B cell (primary cell): ENCODE measurements around the gene SSR3. TPM values are rescaled to one million over a fixed set of nuclear protein-coding genes. Genes with fewer than 3 reads are reported as not detected.

Source experiments
- ATAC-seq: fragments of 200-7000 bp; cut with Tn5 transposase; one replicate; pipeline ENCODE4 v1.10.0; 2021; ENCODE audit warnings: low read depth, mild to moderate bottlenecking, moderate number of reproducible peaks, moderate library complexity
- CTCF ChIA-PET: fragments of 350-600 bp; sonication (Branson Sonifier 250); formaldehyde crosslinking; loops from one replicate; lab custom pipeline; 2021; ENCODE audit warnings: antibody characterized with exemption, inconsistent platforms; lab: Charles Lee
- POLR2A ChIA-PET: fragments of 350-600 bp; sonication (Branson Sonifier 250); formaldehyde crosslinking; loops from one replicate; lab custom pipeline; 2021; ENCODE audit warnings: antibody characterized with exemption; lab: Charles Lee
- DNase-seq: peaks from one replicate; pipeline ENCODE4 v3.0.0; 2013
- H2AFZ ChIP-seq: 2 replicates; pipeline ENCODE4 v1.6.1; 2012; ENCODE audit warnings: mild to moderate bottlenecking, low read depth, low read length; ENCODE audit not compliant: insufficient read depth, poor library complexity, severe bottlenecking
- H3K27ac ChIP-seq, 2 donors: 1 replicate in 1 of 2; 2 replicates in 1 of 2; pipeline ENCODE4 v1.5.1; 2012 to 2013; ENCODE audit warnings: low read length in 2 of 2, mild to moderate bottlenecking in 2 of 2, moderate library complexity in 1 of 2
- H3K27me3 ChIP-seq, 4 experiments: fragments of 200-600 bp in 1 of 4; sonication (generic) in 1 of 4; replicated peaks in 1 of 4; 1 replicate in 2 of 4; 2 replicates in 2 of 4; pipeline versions ENCODE4 v1.6.1 to v1.7.0; 2013 to 2016; ENCODE audit warnings: low read length in 3 of 4, mild to moderate bottlenecking in 2 of 4, mixed read lengths in 1 of 4, moderate library complexity in 1 of 4; ENCODE audit not compliant: insufficient read depth in 4 of 4, control insufficient read depth in 3 of 4; ENCODE audit errors: control extremely low read depth in 1 of 4
- H3K36me3 ChIP-seq, 2 experiments: replicated peaks in 1 of 2; 1 replicate in 1 of 2; 2 replicates in 1 of 2; pipeline versions ENCODE4 v1.6.1 to v1.7.1; 2013; ENCODE audit warnings: low read length in 1 of 2; ENCODE audit not compliant: insufficient read depth in 2 of 2, control insufficient read depth in 1 of 2; ENCODE audit errors: control extremely low read depth in 1 of 2, extremely low read depth in 1 of 2
- H3K4me1 ChIP-seq, 2 donors: fragments of 200-600 bp in 1 of 2; sonication (generic) in 1 of 2; 1 replicate in 1 of 2; 2 replicates in 1 of 2; pipeline versions ENCODE4 v1.5.1 to v1.6.1; 2013 to 2017; ENCODE audit warnings: low read length in 2 of 2; ENCODE audit not compliant: control insufficient read depth in 2 of 2, insufficient read depth in 2 of 2
- H3K4me2 ChIP-seq: replicated peaks from 2 replicates; pipeline ENCODE3; 2012; ENCODE audit warnings: mild to moderate bottlenecking, low read depth, low read length; ENCODE audit not compliant: poor library complexity, severe bottlenecking
- H3K4me3 ChIP-seq, 5 experiments: fragments of 200-600 bp in 1 of 5; sonication (generic) in 1 of 5; 1 replicate in 3 of 5; 2 replicates in 2 of 5; pipeline versions ENCODE4 v1.5.1 to v1.7.0; 2011 to 2016; ENCODE audit warnings: low read length in 4 of 5, mild to moderate bottlenecking in 4 of 5, low read depth in 2 of 5, control low read depth in 1 of 5, moderate library complexity in 1 of 5; ENCODE audit not compliant: insufficient read depth in 1 of 5; ENCODE audit errors: control extremely low read depth in 1 of 5, extremely low read depth in 1 of 5
- H3K79me2 ChIP-seq: fragments of 200-600 bp; sonication (generic); one replicate; pipeline ENCODE4 v1.6.0; 2016; ENCODE audit warnings: low read length; ENCODE audit not compliant: control insufficient read depth, insufficient read depth
- H3K9ac ChIP-seq: fragments of 200-600 bp; sonication (generic); 2 replicates; pipeline ENCODE4 v1.6.1; 2017; ENCODE audit warnings: mild to moderate bottlenecking, low read length, moderate library complexity
- H3K9me3 ChIP-seq, 3 donors: one replicate each; pipeline versions ENCODE4 v1.6.1 to v1.7.1; 2013; ENCODE audit warnings: low read length in 2 of 3; ENCODE audit not compliant: control insufficient read depth in 2 of 3, insufficient read depth in 1 of 3; ENCODE audit errors: control extremely low read depth in 1 of 3
- H4K20me1 ChIP-seq: 2 replicates; pipeline ENCODE4 v1.6.0; 2012; ENCODE audit warnings: mild to moderate bottlenecking, low read length; ENCODE audit not compliant: insufficient read depth, control insufficient read depth, poor library complexity, severe bottlenecking
- H3K27ac Mint-ChIP-seq: one replicate; pipeline ENCODE4 v1.8.0; 2021; ENCODE audit warnings: mixed read lengths
- H3K27me3 Mint-ChIP-seq: one replicate; pipeline ENCODE4 v1.8.0; 2021; ENCODE audit warnings: mixed read lengths
- H3K4me1 Mint-ChIP-seq: one replicate; pipeline ENCODE4 v1.8.0; 2021; ENCODE audit warnings: mixed read lengths
- H3K4me3 Mint-ChIP-seq: one replicate; pipeline ENCODE4 v1.8.0; 2021; ENCODE audit warnings: mixed read lengths
- H3K9me3 Mint-ChIP-seq: one replicate; pipeline ENCODE4 v1.8.0; 2022; ENCODE audit warnings: mixed read lengths; ENCODE audit not compliant: insufficient read depth
- CTCF ChIP-seq: fragments of 200-600 bp; IDR thresholded peaks from one replicate; pipeline ENCODE4 v1.8.0; 2022; ENCODE audit warnings: antibody characterized with exemption, mild to moderate bottlenecking
- EZH2 ChIP-seq: IDR thresholded peaks from 2 replicates; pipeline ENCODE4 v1.6.1; 2012; ENCODE audit warnings: borderline replicate concordance, low read depth, mild to moderate bottlenecking, moderate library complexity, low read length; ENCODE audit not compliant: insufficient read depth, poor library complexity, severe bottlenecking
- WGBS: methylation state at CpG from one replicate; pipeline ENCODE4 v1.1.5; 2013; ENCODE audit warnings: missing lambda C conversion rate; ENCODE audit not compliant: insufficient coverage; 5-methylcytosine and 5-hydroxymethylcytosine counted together
- intact Hi-C: fragments of 100-400 bp; cut with micrococcal nuclease; formaldehyde crosslinking; loops from one replicate; pipeline ENCODE4 v1.10.0; 2022
- polyA plus RNA-seq: library from polyadenylated mRNA; depleted of rRNA; stranded (reverse); fragments of >200 nt; gene quantifications from 2 replicates; pipeline ENCODE4 v1.2.3, GENCODE V29; 2012
- total RNA-seq, 2 donors: library from RNA; stranded (reverse); fragments of 120-200 nt in 1 of 2; gene quantifications; 1 replicate in 1 of 2; 2 replicates in 1 of 2; pipeline versions ENCODE4 v1.2.3 to v1.2.4, GENCODE V29; 2013 to 2022

SSR3 gene
- total and polyA plus RNA-seq, 2 donors (not counting 1 experiment from before 2014, with no cell fraction given), result 17.5 to 69.2 TPM

- 98% methylated on average over 3 of the region's 4 CpGs for WGBS
- no peak overlapping the region for H3K27ac Mint-ChIP-seq
- TF ChIP-seq CTCF (no peak), EZH2 (no peak)
Measured at GRCh38 chr3:156533205-156533604, 21.7 kb downstream of the SSR3 start.

GRCh38 chr3:156532730-156533129, 22.2 kb downstream of the SSR3 start:
- WGBS, result 100% methylated on average over 1 of the region's 3 CpGs
- no peaks in the 10 kb centered on the region for H3K9me3 ChIP-seq
- no peak for ATAC-seq
- no peak for DNase-seq
- no peak overlapping the region for H3K4me2 ChIP-seq
- intact Hi-C loops, result no loop called here
- H3K79me2 ChIP-seq, result no peaks in the 10 kb centered on the region
- no peak overlapping the region for H2AFZ ChIP-seq
- TF ChIP-seq EZH2 (no peak), CTCF (no peak)
- Mint-ChIP-seq H3K27me3 (no peaks in the 10 kb centered on the region), H3K4me1 (no peaks in the 10 kb centered on the region), H3K9me3 (no peaks in the 10 kb centered on the region), H3K27ac (no peak overlapping the region), H3K4me3 (no peak overlapping the region)
- POLR2A ChIA-PET, result no interaction called here
- no peaks in the 10 kb centered on the region for H4K20me1 ChIP-seq
- no peak overlapping the region for H3K27ac ChIP-seq
- H3K4me3 ChIP-seq, result no peak overlapping the region
- H3K9ac ChIP-seq, result no peak overlapping the region
- peaks cover 0 to 3% of the 10 kb centered on the region in 2 experiments for H3K36me3 ChIP-seq
- H3K27me3 ChIP-seq, result no peaks in the 10 kb centered on the region
- H3K4me1 ChIP-seq, result no peaks in the 10 kb centered on the region
- CTCF ChIA-PET, result interaction anchor here (1.3 kb wide), 1 partner anchor 23 kb away, joined by 3 read pairs; no protein-coding TSS in a partner anchor

More at GRCh38 chr3:156533205-156533604, 21.7 kb downstream of the SSR3 start:
- ChIA-PET CTCF (no interaction called here), POLR2A (no interaction called here)
- H3K9me3 ChIP-seq, result no peaks in the 10 kb centered on the region
- intact Hi-C loops, result no loop called here
- Mint-ChIP-seq H3K4me1 (no peaks in the 10 kb centered on the region), H3K9me3 (no peaks in the 10 kb centered on the region), H3K27me3 (no peaks in the 10 kb centered on the region), H3K4me3 (no peak overlapping the region)
- H3K27me3 ChIP-seq, result no peaks in the 10 kb centered on the region
- DNase-seq (no peak), ATAC-seq (no peak)
- no peaks in the 10 kb centered on the region for H4K20me1 ChIP-seq
- H3K4me2 ChIP-seq, result no peak overlapping the region
- peaks cover 0 to 3% of the 10 kb centered on the region in 2 experiments for H3K36me3 ChIP-seq
- H3K4me1 ChIP-seq, result no peaks in the 10 kb centered on the region
- no peak overlapping the region for H3K27ac ChIP-seq
- no peak overlapping the region for H3K4me3 ChIP-seq
- H3K79me2 ChIP-seq, result no peaks in the 10 kb centered on the region
- H3K9ac ChIP-seq, result no peak overlapping the region
- no peak overlapping the region for H2AFZ ChIP-seq
